SK-N-MC (cell line): ENCODE measurements around the gene SLC25A3.
"Not testable (repeated sequence)": the region's sequence is repeated elsewhere in the genome, so short reads cannot be mapped to it uniquely, and the experiment has no call there.

Source experiments
- DNase-seq: peaks from one replicate; pipeline ENCODE4 v3.0.0-alpha.2; 2011; ENCODE audit warnings: low read depth, low spot score
- H3K27ac ChIP-seq: fragments of 200-600 bp; sonication (generic); 2 replicates; pipeline ENCODE4 v1.5.1; 2016; ENCODE audit warnings: mixed run types
- H3K36me3 ChIP-seq: fragments of 200-600 bp; sonication (generic); 2 replicates; pipeline ENCODE4 v1.6.1; 2017; ENCODE audit warnings: antibody characterized with exemption, low read length, mixed read lengths; ENCODE audit not compliant: insufficient read depth
- H3K4me3 ChIP-seq: fragments of 200-600 bp; sonication (generic); 2 replicates; pipeline ENCODE4 v1.5.1; 2016
- H3K9ac ChIP-seq: fragments of 200-600 bp; sonication (generic); 2 replicates; pipeline ENCODE4 v1.8.0; 2017; ENCODE audit warnings: mixed run types, mixed read lengths; ENCODE audit not compliant: insufficient read length
- H3K9me3 ChIP-seq: fragments of 200-600 bp; sonication (generic); 2 replicates; pipeline ENCODE4 v1.6.1; 2017; ENCODE audit warnings: low read depth, mild to moderate bottlenecking, antibody characterized with exemption, low read length, moderate library complexity, mixed read lengths
- EZH2 ChIP-seq: fragments of 200-600 bp; sonication (generic); IDR thresholded peaks from one replicate; pipeline ENCODE4 v1.6.1; 2017; ENCODE audit warnings: antibody characterized with exemption
- FOXP2 ChIP-seq: optimal IDR thresholded peaks from 2 replicates; pipeline ENCODE3; 2011; ENCODE audit warnings: mild to moderate bottlenecking, moderate library complexity; ENCODE audit not compliant: insufficient read depth; ENCODE audit errors: extremely low read length, control extremely low read depth
- POLR2AphosphoS5 ChIP-seq: IDR thresholded peaks from 2 replicates; pipeline ENCODE4 v1.6.1; 2012; ENCODE audit warnings: mild to moderate bottlenecking, low read depth, low read length, borderline replicate concordance

Gene SLC25A3

DNA sequence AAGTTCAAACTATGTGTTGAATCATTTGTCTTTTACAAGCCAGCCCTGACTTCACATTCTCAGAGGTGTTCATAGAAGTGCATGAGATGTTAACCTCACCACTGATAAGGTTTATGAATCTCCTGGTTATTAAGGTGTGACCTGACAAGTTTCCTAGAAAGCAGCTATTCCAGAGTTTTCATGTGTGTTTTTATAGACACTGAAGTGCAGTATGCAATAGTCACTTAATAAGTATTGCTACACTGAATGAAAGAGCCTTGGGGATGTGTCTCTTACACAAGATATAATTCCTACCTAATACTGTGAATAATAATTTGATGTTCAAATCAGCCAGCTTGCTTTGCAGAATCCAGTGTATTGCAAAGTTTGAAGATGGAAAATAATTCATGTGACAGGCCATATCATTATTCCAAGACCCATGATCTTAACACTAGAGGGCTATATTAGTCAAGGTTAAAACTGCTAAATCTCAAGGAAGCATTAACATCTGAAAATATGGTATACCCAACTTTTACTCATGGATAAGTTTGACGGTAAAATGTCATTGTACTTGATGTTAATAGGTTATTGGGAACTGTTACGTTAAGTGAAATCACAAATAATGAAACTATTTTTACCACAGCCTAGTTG is 13.0 kb downstream of the SLC25A3 start:
- H3K27ac ChIP-seq: no peak overlapping the region
- H3K36me3 ChIP-seq: peaks cover 27% of the 10 kb centered on the region
- no peak overlapping the region for H3K4me3 ChIP-seq
- no peak overlapping the region for H3K9ac ChIP-seq
- DNase-seq: no peak
- no peaks in the 10 kb centered on the region for H3K9me3 ChIP-seq
- TF ChIP-seq FOXP2 (no peak), POLR2AphosphoS5 (no peak), EZH2 (no peak)

DNA sequence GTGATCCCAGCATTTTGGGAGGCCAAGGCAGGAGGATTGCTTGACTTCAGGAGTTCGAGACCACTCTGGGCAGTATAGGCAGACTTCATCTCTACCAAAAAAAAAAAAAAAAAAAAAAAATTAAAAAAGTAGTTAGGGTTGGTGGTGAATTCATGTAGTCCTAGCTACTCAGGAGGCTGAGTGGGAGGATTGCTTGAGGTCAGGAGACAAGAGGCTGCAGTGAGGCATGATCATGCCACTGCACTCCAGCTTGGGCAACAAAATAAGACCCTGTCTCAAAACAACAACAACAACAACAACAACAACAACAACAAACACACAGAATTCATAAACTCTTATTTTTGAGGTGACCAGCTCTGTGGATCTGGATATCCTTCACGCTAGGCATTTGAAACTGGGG is 17.1 kb downstream of the SLC25A3 start:
- no peak for DNase-seq
- Histone ChIP-seq H3K36me3 (no peaks in the 10 kb centered on the region), H3K9me3 (no peaks in the 10 kb centered on the region), H3K9ac (no peak overlapping the region), H3K4me3 (no peak overlapping the region), H3K27ac (no peak overlapping the region)
- no peak for TF ChIP-seq EZH2
- no peak for TF ChIP-seq FOXP2
- no peak for TF ChIP-seq POLR2AphosphoS5

DNA sequence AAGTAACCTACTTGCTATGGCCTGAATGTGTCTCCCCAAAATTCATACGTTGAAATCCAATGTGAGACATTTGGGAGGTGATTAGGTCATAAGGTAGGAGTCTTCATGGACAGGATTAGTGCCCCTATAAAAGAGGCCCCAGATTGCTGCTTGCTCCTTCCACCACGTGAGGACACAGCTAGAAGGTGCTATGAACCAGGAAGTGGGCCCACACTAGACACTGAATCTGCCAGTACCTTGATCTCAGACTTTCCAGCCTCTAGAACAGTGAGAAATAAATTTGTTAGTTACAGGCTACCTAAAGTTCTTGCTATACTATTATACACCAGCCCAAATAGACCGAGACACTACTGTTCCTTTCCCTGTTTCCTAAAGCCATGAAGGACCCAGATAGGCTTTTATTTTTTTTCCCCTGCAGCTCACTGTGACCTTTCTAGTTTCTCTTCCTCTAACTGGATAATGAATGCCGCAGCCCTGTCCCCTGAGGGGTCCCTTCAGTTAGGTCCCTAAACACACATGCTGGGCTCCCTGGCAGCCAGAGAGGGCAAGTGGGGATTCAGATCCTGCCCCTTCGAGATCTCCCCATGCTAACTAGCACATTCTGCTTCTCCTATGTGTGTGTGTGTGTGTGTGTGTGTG is 19.3 kb downstream of the SLC25A3 start:
- H3K27ac ChIP-seq: no peak overlapping the region
- H3K36me3 ChIP-seq: 0 out of 2 replicates have a peak, but pooled peaks cover 3% of the 10 kb centered on the region
- no peak overlapping the region for H3K4me3 ChIP-seq
- no peaks in the 10 kb centered on the region for H3K9me3 ChIP-seq
- no peak for DNase-seq
- no peak for TF ChIP-seq POLR2AphosphoS5
- TF ChIP-seq EZH2: no peak
- TF ChIP-seq FOXP2: no peak
- no peak overlapping the region for H3K9ac ChIP-seq

DNA sequence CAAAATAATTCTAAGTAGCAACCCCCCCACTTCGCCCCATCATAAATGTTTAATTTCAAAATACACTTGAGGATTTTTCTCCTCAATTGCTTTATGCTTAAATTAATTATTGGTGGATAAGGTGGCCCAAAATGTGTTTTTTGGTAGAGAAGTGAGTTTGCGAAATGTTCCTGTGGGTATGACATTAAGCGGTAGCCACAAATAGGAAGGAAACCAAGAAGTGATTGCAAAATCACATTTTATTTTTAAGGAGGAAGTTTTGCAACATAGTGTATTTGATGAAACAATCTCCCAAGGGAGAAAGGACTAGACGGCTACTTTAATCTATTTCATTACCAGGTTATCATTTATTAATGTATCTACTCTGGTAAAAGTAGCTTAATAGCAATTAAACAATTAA is 25.5 kb downstream of the SLC25A3 start:
- TF ChIP-seq EZH2 (no peak), POLR2AphosphoS5 (no peak; the same call in 1 of the 2 replicates), FOXP2 (no peak)
- no peak overlapping the region; the same call in 1 of the 2 replicates for H3K27ac ChIP-seq
- H3K36me3 ChIP-seq: 0 out of 2 replicates have a peak, but pooled peaks cover 3% of the 10 kb centered on the region
- H3K4me3 ChIP-seq: no peak overlapping the region
- H3K9ac ChIP-seq: no peak overlapping the region
- peak; percentile 76 for DNase-seq
- no peaks in the 10 kb centered on the region for H3K9me3 ChIP-seq

DNA sequence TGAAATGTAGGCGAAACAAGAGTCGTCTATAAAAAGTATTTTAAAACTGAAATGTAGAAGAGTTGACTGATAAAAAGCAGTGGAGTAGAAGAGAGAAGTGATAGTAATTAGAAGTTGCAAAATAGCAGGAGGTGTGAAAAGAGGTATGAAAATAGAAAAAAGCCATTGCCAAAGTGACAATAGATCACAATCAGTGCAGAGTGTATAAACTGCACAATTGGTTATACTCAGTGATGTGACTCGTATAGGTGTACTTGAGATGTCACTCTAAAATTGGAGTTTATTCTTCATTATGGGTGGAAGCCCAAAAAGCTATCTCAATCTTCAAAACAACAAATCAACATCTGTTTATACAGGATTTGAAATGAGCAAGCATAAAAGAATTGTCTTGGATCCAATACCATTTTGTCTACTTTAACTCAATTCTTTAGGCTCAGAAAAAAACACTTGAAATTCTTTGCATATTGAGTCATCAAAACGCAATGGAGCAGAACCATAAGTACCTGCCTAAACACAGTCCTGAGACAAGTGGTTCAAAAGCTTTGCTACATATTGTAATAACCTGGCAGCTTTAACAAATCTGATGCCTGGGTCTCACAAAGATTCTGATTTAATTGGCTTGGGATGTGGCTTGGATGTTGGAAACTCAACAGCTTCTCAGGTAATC is 42.3 kb downstream of the SLC25A3 start:
- no peak for TF ChIP-seq FOXP2
- TF ChIP-seq POLR2AphosphoS5: no peak
- TF ChIP-seq EZH2: no peak
- DNase-seq: no peak
- no peak overlapping the region for H3K9ac ChIP-seq
- peaks cover 4% of the 10 kb centered on the region; the same call in 1 of the 2 replicates for H3K36me3 ChIP-seq
- no peak overlapping the region for H3K4me3 ChIP-seq
- no peaks in the 10 kb centered on the region for H3K9me3 ChIP-seq
- no peak overlapping the region for H3K27ac ChIP-seq

DNA sequence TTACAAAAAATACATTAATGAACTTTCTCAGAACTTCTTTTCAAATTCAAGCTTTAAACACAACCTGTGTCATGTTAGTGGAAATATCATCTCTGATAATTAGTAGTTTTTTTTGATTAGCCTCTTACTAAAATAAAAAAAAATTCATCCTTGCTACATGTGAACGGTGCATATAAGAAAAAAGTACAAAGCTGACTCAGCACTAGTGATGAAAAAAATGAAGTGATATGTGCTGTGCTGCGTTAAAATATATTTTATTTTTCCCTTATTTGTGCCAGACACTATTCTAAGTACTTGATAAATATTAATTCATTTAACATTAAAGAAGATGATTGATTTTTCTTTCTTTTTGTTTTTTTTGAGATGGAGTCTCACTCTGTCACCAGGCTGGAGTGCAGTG is 43.6 kb downstream of the SLC25A3 start:
- H3K4me3 ChIP-seq: no peak overlapping the region
- no peak overlapping the region for H3K9ac ChIP-seq
- no peak overlapping the region for H3K27ac ChIP-seq
- TF ChIP-seq EZH2: no peak
- TF ChIP-seq FOXP2: no peak
- no peak for TF ChIP-seq POLR2AphosphoS5
- H3K36me3 ChIP-seq: peaks cover 4% of the 10 kb centered on the region; the same call in 1 of the 2 replicates
- no peak for DNase-seq
- no peaks in the 10 kb centered on the region for H3K9me3 ChIP-seq

DNA sequence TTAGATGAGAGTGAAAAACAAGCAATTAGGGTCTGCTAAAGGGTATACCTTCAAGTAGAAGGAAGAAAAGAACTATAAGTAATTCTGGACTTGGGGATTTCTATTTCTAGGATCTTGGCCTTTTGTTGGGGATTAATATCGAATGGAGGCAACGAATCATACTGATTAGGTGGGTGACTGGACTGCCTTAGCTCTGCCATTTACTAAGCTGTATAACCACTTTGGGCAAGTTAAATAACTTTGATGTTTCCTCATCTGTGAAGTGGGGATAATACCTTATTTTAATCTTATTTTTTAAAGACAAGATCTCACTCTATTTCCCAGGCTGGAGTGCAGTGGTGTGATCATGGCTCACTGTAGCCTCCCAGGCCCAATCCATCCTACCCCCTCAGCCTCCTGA is 44.5 kb downstream of the SLC25A3 start:
- H3K36me3 ChIP-seq: peaks cover under 1% of the 10 kb centered on the region; the same call in 1 of the 2 replicates
- H3K9ac ChIP-seq: no peak overlapping the region
- H3K9me3 ChIP-seq: no peaks in the 10 kb centered on the region
- H3K27ac ChIP-seq: no peak overlapping the region
- no peak for TF ChIP-seq EZH2
- TF ChIP-seq FOXP2: no peak
- TF ChIP-seq POLR2AphosphoS5: no peak
- H3K4me3 ChIP-seq: no peak overlapping the region
- DNase-seq: no peak

DNA sequence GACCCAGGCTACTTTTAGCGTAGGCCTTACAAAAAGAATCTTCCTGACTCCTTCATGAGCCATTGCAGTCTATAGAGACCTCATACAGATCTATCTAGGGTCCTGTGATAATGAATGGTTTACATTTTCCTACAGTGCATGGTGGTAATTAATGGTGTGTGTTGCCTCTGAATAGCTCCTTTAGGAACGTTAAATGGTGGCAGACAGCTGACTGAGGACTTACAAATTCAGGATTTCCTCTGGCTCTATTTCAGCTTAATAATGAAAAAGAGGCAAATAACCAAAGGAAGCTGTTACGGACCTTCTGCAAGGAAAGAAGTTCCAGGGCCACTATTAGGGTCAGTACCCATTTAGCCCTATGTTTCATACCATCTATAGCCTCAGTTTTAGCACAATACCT is 46.0 kb downstream of the SLC25A3 start:
- Histone ChIP-seq H3K36me3 (no peaks in the 10 kb centered on the region), H3K4me3 (no peak overlapping the region), H3K9me3 (no peaks in the 10 kb centered on the region), H3K9ac (no peak overlapping the region), H3K27ac (no peak overlapping the region)
- TF ChIP-seq EZH2 (no peak), FOXP2 (no peak), POLR2AphosphoS5 (no peak)
- no peak for DNase-seq

DNA sequence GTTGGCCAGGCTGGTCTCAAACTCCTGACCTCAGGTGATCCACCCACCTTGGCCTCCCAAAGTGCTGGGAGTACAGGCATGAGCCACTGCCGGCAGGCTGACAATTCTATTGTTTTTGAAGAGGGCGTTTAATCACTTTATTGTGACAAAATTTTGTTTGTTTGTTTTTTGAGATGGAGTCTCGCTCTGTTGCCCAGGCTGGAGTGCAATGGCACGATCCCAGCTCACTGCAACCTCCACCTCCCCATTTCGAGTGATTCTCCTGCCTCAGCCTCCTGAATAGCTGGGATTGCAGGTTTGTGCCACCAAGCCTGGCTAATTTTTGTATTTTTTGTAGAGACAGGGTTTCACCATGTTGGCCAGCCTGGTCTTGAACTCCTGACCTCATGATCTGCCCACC is 49.3 kb downstream of the SLC25A3 start:
- H3K4me3 ChIP-seq, H3K36me3 ChIP-seq, H3K27ac ChIP-seq, H3K9ac ChIP-seq, DNase-seq, H3K9me3 ChIP-seq: not testable (repeated sequence)
